IPS-18c (cell line): Measurements from ENCODE around the gene SESN1.
"Not testable (repeated sequence)": the region's sequence is repeated elsewhere in the genome, so short reads cannot be mapped to it uniquely, and the experiment has no call there.

Source experiments
- H3K4me3 ChIP-seq: 2 replicates; pipeline ENCODE4 v1.7.0; 2013; ENCODE audit warnings: low read depth, mild to moderate bottlenecking, low read length, moderate library complexity; ENCODE audit not compliant: insufficient read depth
- H3K9me3 ChIP-seq: one replicate; pipeline ENCODE4 v1.6.1; 2013; ENCODE audit warnings: mild to moderate bottlenecking, low read length, moderate library complexity; ENCODE audit not compliant: control insufficient read depth, insufficient read depth

Gene SESN1

GRCh38 chr6:109000289-109000688 is 94.4 kb downstream of the SESN1 start:
- no peak overlapping the region for H3K4me3 ChIP-seq
- no peaks in the 10 kb centered on the region for H3K9me3 ChIP-seq

GRCh38 chr6:108999428-108999827 is 95.2 kb downstream of the SESN1 start:
- Histone ChIP-seq H3K4me3 (no peak overlapping the region), H3K9me3 (no peaks in the 10 kb centered on the region)

GRCh38 chr6:108998485-108998884 is 96.2 kb downstream of the SESN1 start:
- no peak overlapping the region for H3K4me3 ChIP-seq
- H3K9me3 ChIP-seq: no peaks in the 10 kb centered on the region

- H3K4me3 ChIP-seq: no peak overlapping the region
- H3K9me3 ChIP-seq: no peaks in the 10 kb centered on the region
Measured at GRCh38 chr6:108996208-108996607, 98.4 kb downstream of the SESN1 start.

GRCh38 chr6:108995296-108995695 is 99.3 kb downstream of the SESN1 start:
- no peaks in the 10 kb centered on the region for H3K9me3 ChIP-seq
- H3K4me3 ChIP-seq: no peak overlapping the region

GRCh38 chr6:108993876-108994275 is 100.8 kb downstream of the SESN1 start:
- no peaks in the 10 kb centered on the region for H3K9me3 ChIP-seq
- H3K4me3 ChIP-seq: no peak overlapping the region

GRCh38 chr6:108989700-108990099 is 104.9 kb downstream of the SESN1 start:
- Histone ChIP-seq H3K9me3 (no peaks in the 10 kb centered on the region), H3K4me3 (no peak overlapping the region)

- Histone ChIP-seq H3K4me3 (no peak overlapping the region), H3K9me3 (no peaks in the 10 kb centered on the region)
Measured at GRCh38 chr6:108988765-108989164, 105.9 kb downstream of the SESN1 start.

GRCh38 chr6:108988296-108988695 is 106.3 kb downstream of the SESN1 start:
- H3K9me3 ChIP-seq: no peaks in the 10 kb centered on the region
- H3K4me3 ChIP-seq: no peak overlapping the region

- Histone ChIP-seq H3K4me3 (no peak overlapping the region), H3K9me3 (no peaks in the 10 kb centered on the region)
Measured at GRCh38 chr6:108987156-108987555, 107.5 kb downstream of the SESN1 start.

- Histone ChIP-seq H3K9me3 (no peaks in the 10 kb centered on the region), H3K4me3 (no peak overlapping the region)
Measured at GRCh38 chr6:108985301-108985700, 109.3 kb downstream of the SESN1 start.

- H3K9me3 ChIP-seq: no peaks in the 10 kb centered on the region
- H3K4me3 ChIP-seq: no peak overlapping the region
Measured at GRCh38 chr6:108983151-108983550, 111.5 kb downstream of the SESN1 start.

- Histone ChIP-seq H3K4me3 (no peak overlapping the region), H3K9me3 (no peaks in the 10 kb centered on the region)
Measured at GRCh38 chr6:108982154-108983113, 112.2 kb downstream of the SESN1 start.

GRCh38 chr6:108978638-108979037 is 116.0 kb downstream of the SESN1 start:
- not testable (repeated sequence) for H3K4me3 ChIP-seq, H3K9me3 ChIP-seq

GRCh38 chr6:108974201-108974600 is 120.4 kb downstream of the SESN1 start:
- no peak overlapping the region for H3K4me3 ChIP-seq
- H3K9me3 ChIP-seq: no peaks in the 10 kb centered on the region

GRCh38 chr6:108969776-108970175 is 124.9 kb downstream of the SESN1 start:
- no peaks in the 10 kb centered on the region for H3K9me3 ChIP-seq
- H3K4me3 ChIP-seq: no peak overlapping the region

GRCh38 chr6:108968325-108969316 is 126.0 kb downstream of the SESN1 start:
- no peaks in the 10 kb centered on the region for H3K9me3 ChIP-seq
- no peak overlapping the region for H3K4me3 ChIP-seq
